Activated naive CD4-positive, alpha-beta T cell treated with Interleukin-2 at 50 U/mL for 16 hours (primary cell): ENCODE data around the gene ATG9A.

Experiments used
- DNase-seq: peaks from one replicate; pipeline ENCODE4 v3.0.0-alpha.2; 2020

The ATG9A gene

GRCh38 chr2:219175486-219175885, 54.0 kb downstream of the ATG9A start:
- DNase-seq = no peak

GRCh38 chr2:219174801-219175200, 54.6 kb downstream of the ATG9A start:
- no peak for DNase-seq

DNA sequence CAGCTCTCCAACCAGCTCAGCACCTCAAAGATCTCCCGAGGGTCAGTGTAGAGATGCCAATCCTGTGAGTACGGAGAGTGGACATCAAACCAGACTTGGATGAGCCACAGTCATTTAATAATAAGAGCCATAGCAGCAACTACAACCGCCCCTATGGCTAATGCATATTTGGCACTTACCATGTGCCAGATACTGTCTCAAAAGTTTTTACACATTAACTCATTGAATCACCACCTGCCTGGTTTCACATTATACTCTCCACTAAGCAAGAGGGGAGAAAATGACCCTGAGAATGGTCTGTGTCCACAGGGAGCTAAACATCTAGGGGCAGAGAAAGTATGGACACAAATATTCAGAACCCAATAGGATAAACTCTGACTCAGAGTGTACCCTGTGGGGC, 55.3 kb downstream of the ATG9A start:
- no peak for DNase-seq

- no peak for DNase-seq
Measured at GRCh38 chr2:219173176-219173575, 56.3 kb downstream of the ATG9A start.

GRCh38 chr2:219172231-219173154, 56.9 kb downstream of the ATG9A start:
- no peak for DNase-seq

GRCh38 chr2:219171231-219171651, 58.2 kb downstream of the ATG9A start:
- peak; percentile 15 for DNase-seq

DNA sequence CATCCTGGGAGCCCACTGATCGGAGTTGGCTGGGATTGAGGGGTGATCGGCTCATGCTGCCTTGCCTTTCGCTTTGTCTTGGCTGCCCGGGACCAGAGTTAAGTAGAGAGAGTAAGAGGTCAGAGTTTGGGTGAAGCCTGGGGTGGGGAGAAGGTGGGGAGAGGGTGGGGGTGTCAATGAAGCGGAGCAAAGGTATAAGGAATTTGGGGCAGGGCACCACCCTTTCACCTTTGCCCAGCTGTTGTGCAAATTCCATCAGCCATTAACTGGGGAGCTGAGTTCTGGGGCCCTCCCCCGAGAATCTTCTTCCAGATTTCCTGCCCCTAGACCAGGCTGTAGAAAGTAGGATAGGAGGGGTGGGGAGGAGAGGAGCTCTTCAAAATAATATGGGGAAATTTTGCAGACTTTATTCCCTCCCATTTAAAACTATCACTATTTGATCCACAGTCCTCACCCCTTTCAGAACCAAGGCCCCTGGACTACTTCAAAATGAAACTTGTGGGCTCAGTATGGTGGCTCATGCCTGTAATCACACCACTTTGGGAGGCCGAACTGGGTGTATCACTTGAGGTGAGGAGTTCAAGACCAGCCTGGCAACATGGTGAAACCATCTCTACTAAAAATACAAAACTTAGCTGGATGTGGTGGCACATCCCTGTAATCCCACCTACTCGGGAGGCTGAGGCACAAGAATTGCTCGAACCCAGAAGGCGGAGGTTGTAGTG, 59.3 kb downstream of the ATG9A start, which contains the start of gene SLC23A3:
SLC23A3 (minus strand) TSS at position 100 of the 725 bp plus-strand sequence; CDS start at position 55, 45 bp downstream.
- no peak for DNase-seq
